GM19455 (cell line): Measurements from ENCODE around the gene ALG11.
"Not testable (repeated sequence)": the region's sequence is repeated elsewhere in the genome, so short reads cannot be mapped to it uniquely, and the experiment has no call there.

Experiments used
- ATAC-seq: cut with Tn5 transposase; IDR thresholded peaks from one replicate; pipeline ENCODE4 v1.9.1; 2021; ENCODE audit not compliant: unreplicated experiment

ALG11 gene

DNA sequence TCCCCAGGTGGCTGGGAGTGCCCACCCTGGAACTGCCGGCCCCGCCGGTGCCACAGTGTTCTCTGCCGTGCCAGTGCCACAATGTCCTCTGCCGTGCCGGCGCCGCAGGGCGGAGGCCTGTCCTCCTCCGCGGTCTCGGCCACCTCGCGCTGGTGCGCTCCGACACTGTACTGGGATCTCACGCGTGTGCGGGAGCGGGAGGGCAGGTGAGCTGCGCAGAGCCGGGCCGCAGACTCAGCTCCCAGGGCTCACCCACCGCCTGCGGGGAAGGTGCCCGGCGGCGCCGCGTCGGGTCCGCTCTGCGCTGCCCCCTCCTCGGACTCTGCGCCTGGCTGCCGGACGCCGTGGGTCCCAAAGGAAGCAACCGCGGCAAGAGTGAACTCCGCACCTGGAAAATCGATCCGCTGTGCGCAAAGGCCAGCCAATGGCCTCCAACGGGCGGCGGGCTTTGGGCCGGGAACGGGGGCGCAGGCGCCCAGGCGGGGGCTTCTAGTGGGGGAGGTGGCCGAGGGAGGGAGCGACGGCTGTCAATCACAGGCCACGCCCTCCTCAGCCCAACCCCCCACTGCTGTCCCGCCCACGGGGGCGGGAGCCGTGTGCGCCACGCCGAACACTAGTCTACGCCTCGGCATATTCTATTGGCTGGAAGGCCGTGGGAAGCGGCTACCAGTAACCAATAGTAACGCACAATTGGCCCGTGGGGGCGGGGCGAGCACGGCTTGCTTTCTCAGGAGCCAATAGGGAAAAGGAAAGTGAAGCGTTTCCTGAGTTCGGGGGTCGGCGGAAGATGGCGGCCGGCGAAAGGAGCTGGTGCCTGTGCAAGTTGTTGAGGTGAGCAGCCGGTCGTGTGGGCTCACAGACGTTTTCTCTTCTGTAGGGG is at the start of gene ALG11:
Gene ALG11, plus strand, starts transcription at position 767 of the 880 bp plus-strand sequence. Its CDS starts 21 bp downstream, at position 788.
- peak; percentile 99 for ATAC-seq

- ATAC-seq = no peak
These were observed 46.0 kb upstream of the ALG11 start for GRCh38 chr13:51966186-51966585.

GRCh38 chr13:51967482-51968446 is 44.4 kb upstream of the ALG11 start:
- ATAC-seq = no peak

- ATAC-seq = no peak
These were observed 41.8 kb upstream of the ALG11 start for GRCh38 chr13:51970349-51970748.

- ATAC-seq = no peak
These were observed 40.4 kb upstream of the ALG11 start for GRCh38 chr13:51971520-51972426.

GRCh38 chr13:51974482-51974881 is 37.7 kb upstream of the ALG11 start:
- ATAC-seq = no peak

DNA sequence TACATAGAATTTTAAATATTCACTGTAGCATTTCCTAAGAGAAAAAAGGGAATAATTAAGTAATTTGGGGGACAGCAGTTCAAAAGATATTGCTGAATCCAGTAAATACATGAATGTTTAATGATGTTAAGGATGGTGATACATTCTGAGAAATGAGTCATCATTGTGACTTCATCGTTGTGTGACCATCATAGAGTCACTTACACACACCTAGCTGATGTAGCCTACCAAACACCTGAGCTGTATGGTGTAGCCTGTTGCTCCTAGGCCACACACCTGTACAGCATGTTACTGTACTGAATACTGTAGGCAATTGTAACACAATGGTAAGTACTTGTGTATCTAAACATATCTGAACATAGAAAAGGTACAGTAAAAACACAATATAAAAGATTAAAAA is 35.8 kb upstream of the ALG11 start:
- ATAC-seq = no peak

DNA sequence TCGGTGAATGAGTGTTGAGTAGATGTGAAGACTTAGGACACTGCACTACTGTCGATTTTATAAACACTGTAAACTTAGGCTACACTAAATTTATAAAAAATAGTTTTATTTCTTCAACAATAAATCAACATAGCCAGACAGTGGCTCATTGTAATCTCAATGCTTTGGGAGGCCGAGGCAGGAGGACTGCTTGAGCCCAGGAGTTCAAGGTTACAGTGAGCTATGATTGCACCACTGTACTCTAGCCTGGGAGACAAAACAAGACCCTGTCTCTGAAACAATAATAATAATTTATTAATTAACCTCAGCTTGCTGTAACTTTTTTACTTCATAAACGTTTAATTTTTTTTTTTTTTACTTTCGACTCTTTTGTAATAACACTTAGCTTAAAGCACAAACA is 35.3 kb upstream of the ALG11 start:
- ATAC-seq = no peak

GRCh38 chr13:51977625-51978024 is 34.6 kb upstream of the ALG11 start:
- ATAC-seq = no peak

GRCh38 chr13:51978796-51979556 is 33.2 kb upstream of the ALG11 start:
- no peak for ATAC-seq

DNA sequence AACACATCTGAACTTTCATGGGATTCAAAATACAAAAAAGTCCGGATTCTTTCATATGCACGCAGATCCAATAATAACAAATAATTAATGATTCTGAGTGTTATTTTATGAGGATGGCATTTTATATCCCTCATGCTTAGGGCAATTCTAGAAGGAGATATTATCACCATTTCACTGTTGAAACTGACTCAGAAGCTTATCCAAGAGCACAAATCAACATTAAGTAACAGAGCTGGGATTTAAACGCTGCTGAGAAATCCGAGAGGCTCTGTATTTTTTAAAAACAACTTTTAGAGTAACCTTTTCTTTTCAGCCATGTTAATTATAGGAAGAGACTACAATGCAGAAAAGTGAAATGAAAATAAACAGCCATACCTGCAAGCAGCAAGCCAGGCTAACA is 31.3 kb upstream of the ALG11 start:
- ATAC-seq = no peak

DNA sequence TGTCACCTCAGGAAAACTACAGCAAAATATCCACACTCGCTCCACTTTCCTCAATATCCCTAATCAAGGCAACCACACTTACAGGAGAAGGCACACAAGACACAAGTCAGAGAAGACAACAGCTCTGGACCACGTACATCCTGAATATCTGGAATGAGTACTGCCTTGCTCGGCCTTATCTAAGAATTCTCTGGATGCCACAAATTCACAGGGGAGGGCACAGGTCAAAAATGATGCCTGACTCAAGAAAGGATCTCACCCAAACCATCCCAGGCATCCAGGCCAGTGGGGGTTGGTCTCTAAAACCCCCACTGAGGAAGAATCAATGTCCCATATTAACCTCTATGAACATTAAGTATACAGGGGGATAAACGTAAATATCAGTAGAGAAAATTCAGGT is 30.8 kb upstream of the ALG11 start:
- ATAC-seq = no peak

DNA sequence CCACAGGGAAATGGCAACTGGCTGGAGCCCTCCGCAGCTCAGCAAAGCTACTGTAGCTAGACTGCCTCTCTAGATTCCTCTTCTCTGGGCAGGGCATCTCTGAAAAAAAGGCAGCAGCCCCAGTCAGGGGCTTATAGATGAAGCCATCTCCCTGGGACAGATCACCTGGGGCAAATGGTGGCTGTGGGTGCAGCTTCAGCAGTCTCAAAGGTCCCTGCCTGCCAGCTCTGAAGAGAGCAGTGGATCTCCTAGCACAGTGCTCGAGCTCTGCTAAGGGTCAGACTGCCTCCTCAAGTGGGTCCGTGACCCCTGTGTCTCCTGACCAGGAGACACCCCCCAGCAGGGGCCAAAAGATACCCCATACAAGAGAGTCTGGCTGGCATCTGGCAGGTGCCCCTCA is 28.9 kb upstream of the ALG11 start:
- not testable (repeated sequence) for ATAC-seq

DNA sequence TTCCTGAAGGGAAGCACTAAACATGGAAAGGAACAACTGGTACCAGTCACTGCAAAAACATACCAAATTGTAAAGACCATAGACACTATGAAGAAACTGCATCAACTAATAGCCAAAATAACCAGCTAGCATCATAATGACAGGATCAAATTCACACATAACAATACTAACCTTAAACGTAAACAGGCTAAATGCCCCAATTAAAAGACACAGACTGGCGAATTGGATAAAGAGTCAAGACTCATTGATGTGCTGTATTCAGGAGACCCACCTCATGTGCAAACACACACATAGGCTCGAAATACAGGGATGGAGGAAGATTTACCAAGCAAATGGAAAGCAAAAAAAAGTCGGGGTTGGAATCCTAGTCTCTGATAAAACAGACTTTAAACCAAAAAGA is 27.3 kb upstream of the ALG11 start:
- not testable (repeated sequence) for ATAC-seq

- ATAC-seq = no peak
These were observed 23.1 kb upstream of the ALG11 start for GRCh38 chr13:51988988-51989618.

GRCh38 chr13:51993713-51994112 is 18.5 kb upstream of the ALG11 start:
- no peak for ATAC-seq

- ATAC-seq = no peak
These were observed 16.3 kb upstream of the ALG11 start for GRCh38 chr13:51995677-51996551.

DNA sequence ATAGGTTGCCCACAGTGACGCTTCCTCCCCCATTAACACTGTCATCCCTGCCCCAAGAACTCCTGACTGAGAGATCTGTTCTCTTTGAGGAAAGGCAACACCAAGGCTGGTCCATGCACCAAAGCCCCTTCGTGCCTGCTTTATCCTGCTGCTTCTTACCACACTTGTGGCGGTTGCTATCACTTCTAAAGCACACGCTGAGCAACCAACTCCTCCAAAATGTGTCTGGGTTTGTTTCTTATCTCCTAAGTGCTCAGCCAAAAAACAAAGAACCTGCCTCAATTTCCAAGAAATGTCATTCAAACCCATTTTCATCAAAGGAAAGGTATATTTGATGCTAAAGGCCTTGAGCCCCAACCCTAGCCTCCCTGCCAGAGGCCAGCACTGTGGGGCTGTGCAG is 15.6 kb upstream of the ALG11 start:
- ATAC-seq = no peak

GRCh38 chr13:51997186-51997585 is 15.0 kb upstream of the ALG11 start:
- ATAC-seq = no peak
